Measurements from ENCODE around the gene UBALD2. TPM values are rescaled to one million over a fixed set of nuclear protein-coding genes. Genes with fewer than 3 reads are reported as not detected.
"Not testable (repeated sequence)": the region's sequence is repeated elsewhere in the genome, so short reads cannot be mapped to it uniquely, and the experiment has no call there.

The UBALD2 gene
- total RNA-seq, 1 donor: 5.1 TPM

GRCh38 chr17:76297436-76297835 lies 32.3 kb downstream of the UBALD2 start:
- H2AFZ ChIP-seq (ENCODE audit: low read length): no peak overlapping the region
- no peak overlapping the region for H3K4me3 ChIP-seq (ENCODE audit: insufficient read depth, low read length)

GRCh38 chr17:76304226-76305134 lies 39.3 kb downstream of the UBALD2 start:
- no peak overlapping the region for H3K4me3 ChIP-seq (ENCODE audit: insufficient read depth, low read length)
- no peak for TF ChIP-seq CTCF (IDR thresholded peaks at IDR 0.05; ENCODE audit: extremely low read depth, low read depth, low read length)
- H3K36me3 ChIP-seq (ENCODE audit: insufficient read depth, low read length): no peaks in the 10 kb centered on the region
- no peaks in the 10 kb centered on the region for H3K9me3 ChIP-seq (ENCODE audit: low read depth, low read length)
- no peaks in the 10 kb centered on the region for H4K20me1 ChIP-seq (ENCODE audit: insufficient read depth, low read length)
- H3K79me2 ChIP-seq (ENCODE audit: insufficient read depth, low read length): no peaks in the 10 kb centered on the region
- H2AFZ ChIP-seq (ENCODE audit: low read length): no peak overlapping the region
- H3K27me3 ChIP-seq (ENCODE audit: insufficient read depth, low read length): no peaks in the 10 kb centered on the region
- DNase-seq (ENCODE audit: insufficient read length, low spot score, missing footprints): peak; percentile 60
- H3K27ac ChIP-seq (ENCODE audit: low read depth, low read length): no peak overlapping the region
- H3K4me1 ChIP-seq (ENCODE audit: insufficient read depth, low read length): no peaks in the 10 kb centered on the region
- no peak overlapping the region for H3K4me2 ChIP-seq (ENCODE audit: insufficient read depth, low read length)

More at GRCh38 chr17:76297436-76297835, 32.3 kb downstream of the UBALD2 start:
- DNase-seq (ENCODE audit: insufficient read length, low spot score, missing footprints): peak; percentile 70
- no peak for TF ChIP-seq CTCF (IDR thresholded peaks at IDR 0.05; ENCODE audit: extremely low read depth, low read depth, low read length)
- H3K9me3 ChIP-seq (ENCODE audit: low read depth, low read length): no peaks in the 10 kb centered on the region
- no peaks in the 10 kb centered on the region for H3K27me3 ChIP-seq (ENCODE audit: insufficient read depth, low read length)
- H4K20me1 ChIP-seq (ENCODE audit: insufficient read depth, low read length): no peaks in the 10 kb centered on the region
- no peaks in the 10 kb centered on the region for H3K4me1 ChIP-seq (ENCODE audit: insufficient read depth, low read length)
- no peak overlapping the region for H3K27ac ChIP-seq (ENCODE audit: low read depth, low read length)
- H3K79me2 ChIP-seq (ENCODE audit: insufficient read depth, low read length): no peaks in the 10 kb centered on the region
- peaks cover 7% of the 10 kb centered on the region for H3K36me3 ChIP-seq (ENCODE audit: insufficient read depth, low read length)
- no peak overlapping the region for H3K4me2 ChIP-seq (ENCODE audit: insufficient read depth, low read length)

GRCh38 chr17:76305135-76305454 lies 39.9 kb downstream of the UBALD2 start:
- H2AFZ ChIP-seq (ENCODE audit: low read length); H3K27me3 ChIP-seq (ENCODE audit: insufficient read depth, low read length); H4K20me1 ChIP-seq (ENCODE audit: insufficient read depth, low read length); DNase-seq (ENCODE audit: insufficient read length, low spot score, missing footprints); H3K4me1 ChIP-seq (ENCODE audit: insufficient read depth, low read length); H3K4me3 ChIP-seq (ENCODE audit: insufficient read depth, low read length); H3K27ac ChIP-seq (ENCODE audit: low read depth, low read length); H3K9me3 ChIP-seq (ENCODE audit: low read depth, low read length); H3K36me3 ChIP-seq (ENCODE audit: insufficient read depth, low read length); H3K4me2 ChIP-seq (ENCODE audit: insufficient read depth, low read length); H3K79me2 ChIP-seq (ENCODE audit: insufficient read depth, low read length): not testable (repeated sequence)

- no peak for TF ChIP-seq CTCF (IDR thresholded peaks at IDR 0.05; ENCODE audit: extremely low read depth, low read depth, low read length)
- no peak overlapping the region for H2AFZ ChIP-seq (ENCODE audit: low read length)
- H4K20me1 ChIP-seq (ENCODE audit: insufficient read depth, low read length): no peaks in the 10 kb centered on the region
- H3K4me2 ChIP-seq (ENCODE audit: insufficient read depth, low read length): no peak overlapping the region
- H3K9me3 ChIP-seq (ENCODE audit: low read depth, low read length): no peaks in the 10 kb centered on the region
- H3K79me2 ChIP-seq (ENCODE audit: insufficient read depth, low read length): no peaks in the 10 kb centered on the region
- H3K27me3 ChIP-seq (ENCODE audit: insufficient read depth, low read length): no peaks in the 10 kb centered on the region
- H3K27ac ChIP-seq (ENCODE audit: low read depth, low read length): no peak overlapping the region
- DNase-seq (ENCODE audit: insufficient read length, low spot score, missing footprints): peak; percentile 32
- no peaks in the 10 kb centered on the region for H3K4me1 ChIP-seq (ENCODE audit: insufficient read depth, low read length)
- H3K4me3 ChIP-seq (ENCODE audit: insufficient read depth, low read length): no peak overlapping the region
- H3K36me3 ChIP-seq (ENCODE audit: insufficient read depth, low read length): peaks cover 16% of the 10 kb centered on the region
Measured at GRCh38 chr17:76307299-76307965, 42.3 kb downstream of the UBALD2 start.
